CD4-positive, alpha-beta T cell treated with Interleukin-10 for 1 hour (primary cell): ENCODE measurements around the gene LRFN3.
"Not testable (repeated sequence)": the region's sequence is repeated elsewhere in the genome, so short reads cannot be mapped to it uniquely, and the experiment has no call there.

ENCODE experiments used
- DNase-seq: peaks from one replicate; pipeline ENCODE4 v3.0.0-alpha.2; 2020

The LRFN3 gene

GRCh38 chr19:35940078-35940775 lies 4.1 kb downstream of the LRFN3 start:
- no peak for DNase-seq

- no peak for DNase-seq
These were observed 4.7 kb downstream of the LRFN3 start for GRCh38 chr19:35940839-35941238.

- no peak for DNase-seq
These were observed 6.1 kb downstream of the LRFN3 start for GRCh38 chr19:35942235-35942634.

GRCh38 chr19:35943321-35944301 lies 7.4 kb downstream of the LRFN3 start:
- no peak for DNase-seq

GRCh38 chr19:35944556-35944955 lies 8.4 kb downstream of the LRFN3 start:
- no peak for DNase-seq

- DNase-seq: no peak
These were observed 9.1 kb downstream of the LRFN3 start for GRCh38 chr19:35945121-35945790.

- DNase-seq: no peak
These were observed 10.0 kb downstream of the LRFN3 start for GRCh38 chr19:35946203-35946602.

GRCh38 chr19:35949131-35949530 lies 13.0 kb downstream of the LRFN3 start:
- no peak for DNase-seq

- DNase-seq: no peak
These were observed 19.9 kb downstream of the LRFN3 start for GRCh38 chr19:35955881-35956634.

GRCh38 chr19:35957411-35957810 lies 21.2 kb downstream of the LRFN3 start:
- not testable (repeated sequence) for DNase-seq

GRCh38 chr19:35958660-35959039 lies 22.5 kb downstream of the LRFN3 start:
- DNase-seq: no peak

GRCh38 chr19:35959040-35959967 lies 23.1 kb downstream of the LRFN3 start:
- peak; percentile 87 for DNase-seq

GRCh38 chr19:35959968-35960320 lies 23.8 kb downstream of the LRFN3 start:
- no peak for DNase-seq

GRCh38 chr19:35960432-35960972 lies 24.3 kb downstream of the LRFN3 start:
- no peak for DNase-seq

- DNase-seq: peak; percentile 41
These were observed 27.3 kb downstream of the LRFN3 start for GRCh38 chr19:35963514-35963913.

- peak; percentile 16 for DNase-seq
These were observed 30.6 kb downstream of the LRFN3 start for GRCh38 chr19:35966771-35967170.

- no peak for DNase-seq
These were observed 37.3 kb downstream of the LRFN3 start for GRCh38 chr19:35973487-35973886.

- DNase-seq: no peak
These were observed 39.5 kb downstream of the LRFN3 start for GRCh38 chr19:35975608-35976214.

GRCh38 chr19:35977446-35978222 lies 41.5 kb downstream of the LRFN3 start:
- peak; percentile 23 for DNase-seq

- DNase-seq: no peak
These were observed 42.1 kb downstream of the LRFN3 start for GRCh38 chr19:35978271-35978670.
